Liver (tissue), 9 donors: ENCODE measurements around the gene MT1F. TPM values are rescaled to one million over a fixed set of nuclear protein-coding genes. Genes with fewer than 3 reads are reported as not detected.
"Not testable (repeated sequence)": the region's sequence is repeated elsewhere in the genome, so short reads cannot be mapped to it uniquely, and the experiment has no call there.

ENCODE experiments used
- DNase-seq: peaks from one replicate; pipeline ENCODE4 v3.0.0-alpha.2; 2017; ENCODE audit warnings: low spot score
- H3K27ac ChIP-seq, 2 donors: one replicate each; pipeline ENCODE4 v1.7.0; 2013; ENCODE audit warnings: inconsistent platforms in 2 of 2, low read length in 2 of 2, control low read depth in 1 of 2, low read depth in 1 of 2, mild to moderate bottlenecking in 1 of 2
- H3K27me3 ChIP-seq, 4 donors: one replicate each; pipeline versions ENCODE4 v1.6.1 to v1.7.0; 2013; ENCODE audit warnings: low read length in 3 of 4, inconsistent platforms in 1 of 4, mild to moderate bottlenecking in 1 of 4, moderate library complexity in 1 of 4; ENCODE audit not compliant: control insufficient read depth in 4 of 4, insufficient read depth in 4 of 4
- H3K36me3 ChIP-seq, 4 donors: one replicate each; pipeline versions ENCODE4 v1.6.1 to v1.7.0; 2013; ENCODE audit warnings: low read length in 3 of 4, mild to moderate bottlenecking in 3 of 4, low read depth in 1 of 4, moderate library complexity in 1 of 4; ENCODE audit not compliant: control insufficient read depth in 4 of 4, insufficient read depth in 3 of 4
- H3K4me1 ChIP-seq, 4 donors: one replicate each; pipeline versions ENCODE4 v1.6.1 to v1.7.0; 2013; ENCODE audit warnings: low read length in 3 of 4, mild to moderate bottlenecking in 3 of 4, moderate library complexity in 1 of 4; ENCODE audit not compliant: control insufficient read depth in 4 of 4, insufficient read depth in 4 of 4
- H3K4me3 ChIP-seq, 3 donors: one replicate each; pipeline versions ENCODE4 v1.6.1 to v1.7.0; 2013; ENCODE audit warnings: low read length in 3 of 3, control low read depth in 1 of 3, low read depth in 1 of 3, mild to moderate bottlenecking in 1 of 3
- H3K9ac ChIP-seq, 2 donors: one replicate each; pipeline ENCODE4 v1.7.0; 2013; ENCODE audit warnings: low read length in 2 of 2, mild to moderate bottlenecking in 2 of 2, moderate library complexity in 2 of 2, control low read depth in 1 of 2, low read depth in 1 of 2
- H3K9me3 ChIP-seq, 4 donors: one replicate each; pipeline versions ENCODE4 v1.6.1 to v1.7.0; 2013; ENCODE audit warnings: low read length in 3 of 4; ENCODE audit not compliant: control insufficient read depth in 4 of 4
- CTCF ChIP-seq: fragments of 150-350 bp; IDR thresholded peaks from 2 replicates; pipeline ENCODE4 v1.5.1; 2017; ENCODE audit warnings: improper control_type of control experiment, low read depth, low read length; ENCODE audit not compliant: missing input control
- FOXA1 ChIP-seq: IDR thresholded peaks from 2 replicates; pipeline ENCODE4 v1.6.1; 2016; ENCODE audit warnings: antibody characterized with exemption
- GABPA ChIP-seq, 2 donors: IDR thresholded peaks in 1 of 2; conservative IDR thresholded peaks in 1 of 2; 2 replicates each; pipeline ENCODE4 v1.6.1; 2016; ENCODE audit warnings: antibody characterized with exemption in 2 of 2, mild to moderate bottlenecking in 1 of 2, moderate library complexity in 1 of 2
- HNF4A ChIP-seq, 2 donors: conservative IDR thresholded peaks; 2 replicates each; pipeline ENCODE4 v1.6.1; 2016; ENCODE audit warnings: antibody characterized with exemption in 2 of 2, mild to moderate bottlenecking in 2 of 2
- JUND ChIP-seq, 2 donors: IDR thresholded peaks; 2 replicates each; pipeline ENCODE4 v1.6.1; 2016; ENCODE audit warnings: antibody characterized with exemption in 2 of 2
- REST ChIP-seq: IDR thresholded peaks from 2 replicates; pipeline ENCODE4 v1.6.1; 2016; ENCODE audit warnings: antibody characterized with exemption, mild to moderate bottlenecking
- RXRA ChIP-seq, 2 donors: IDR thresholded peaks; 2 replicates each; pipeline ENCODE4 v1.6.1; 2017 to 2018; ENCODE audit warnings: antibody characterized with exemption in 2 of 2, mild to moderate bottlenecking in 1 of 2
- SP1 ChIP-seq: IDR thresholded peaks from 2 replicates; pipeline ENCODE4 v1.6.1; 2018; ENCODE audit warnings: antibody characterized with exemption, mild to moderate bottlenecking
- TAF1 ChIP-seq: conservative IDR thresholded peaks from 2 replicates; pipeline ENCODE4 v1.6.1; 2016; ENCODE audit warnings: antibody characterized with exemption, mild to moderate bottlenecking
- YY1 ChIP-seq: IDR thresholded peaks from 2 replicates; pipeline ENCODE4 v1.6.1; 2016; ENCODE audit warnings: antibody characterized with exemption, mild to moderate bottlenecking
- ZBTB33 ChIP-seq: IDR thresholded peaks from 2 replicates; pipeline ENCODE4 v1.6.1; 2016; ENCODE audit warnings: antibody characterized with exemption
- WGBS: extraction: QIAGEN DNeasy Blood & Tissue Kit; methylation state at CpG from one replicate; pipeline ENCODE4 v1.1.7; 2013; 5-methylcytosine and 5-hydroxymethylcytosine counted together
- polyA plus RNA-seq, 2 donors: library from polyadenylated mRNA; stranded (reverse) in 1 of 2; unstranded in 1 of 2; fragments of 200-250 nt in 1 of 2; fragments of >200 nt in 1 of 2; fragmentation: Nextera tagmentation in 1 of 2; extraction: Ambion mirVana in 1 of 2; gene quantifications; one replicate each; pipeline versions ENCODE4 v1.2.1 to v1.2.3, GENCODE V29; 2013 to 2015
- total RNA-seq, 2 donors: library from RNA; depleted of rRNA; stranded (reverse); fragments of >200 nt; gene quantifications; one replicate each; pipeline ENCODE4 v1.2.3, GENCODE V29; 2014
- donor health status: healthy.
- donor health status: healthy.
- donor health status: healthy.
- donor health status: healthy.
- donor health status: healthy.

MT1F gene
- total and polyA plus RNA-seq, 4 donors = 14.2 to 895 (median 134) TPM

GRCh38 chr16:56620339-56620897 lies 37.3 kb upstream of the MT1F start:
- H3K27me3 ChIP-seq = no peaks in the 10 kb centered on the region
- 94% methylated on average over 8 of the region's 8 CpGs for WGBS
- no peak overlapping the region for H3K9ac ChIP-seq
- no peak for DNase-seq
- H3K4me1 ChIP-seq = peaks cover 0 to 36% (median 14%) of the 10 kb centered on the region in 4 donors
- H3K36me3 ChIP-seq = no peaks in the 10 kb centered on the region
- H3K27ac ChIP-seq = no peak overlapping the region
- H3K9me3 ChIP-seq = no peaks in the 10 kb centered on the region
- TF ChIP-seq HNF4A (conservative IDR thresholded peaks at IDR 0.05) (no peak), JUND (IDR thresholded peaks at IDR 0.05) (no peak), CTCF (no peak), RXRA (IDR thresholded peaks at IDR 0.05) (no peak), SP1 (no peak)
- H3K4me3 ChIP-seq = no peak overlapping the region

GRCh38 chr16:56621665-56622445 lies 35.9 kb upstream of the MT1F start:
- peaks cover 0 to 33% (median 12%) of the 10 kb centered on the region in 4 donors for H3K4me1 ChIP-seq
- not testable (repeated sequence) for H3K9me3 ChIP-seq, H3K27me3 ChIP-seq, H3K36me3 ChIP-seq, H3K9ac ChIP-seq, H3K4me3 ChIP-seq, DNase-seq
- WGBS = 75% methylated on average over 4 of the region's 4 CpGs
- TF ChIP-seq HNF4A (conservative IDR thresholded peaks at IDR 0.05) (peak; percentile 39 to 50), SP1 (peak; percentile 43), RXRA (IDR thresholded peaks at IDR 0.05) (peak; percentile 26 to 58)
- peak overlapping the region; percentile 19 to 54 for H3K27ac ChIP-seq

- not testable (repeated sequence) for H3K27ac ChIP-seq, DNase-seq, H3K27me3 ChIP-seq, H3K9ac ChIP-seq, H3K36me3 ChIP-seq, H3K9me3 ChIP-seq, H3K4me3 ChIP-seq
- WGBS = 95% methylated on average over 5 of the region's 5 CpGs
- peaks cover 0 to 22% (median 6%) of the 10 kb centered on the region in 4 donors for H3K4me1 ChIP-seq
These were observed 34.6 kb upstream of the MT1F start for GRCh38 chr16:56623184-56623583.

GRCh38 chr16:56623637-56624036 lies 34.1 kb upstream of the MT1F start:
- no peak overlapping the region for H3K9ac ChIP-seq
- H3K27me3 ChIP-seq = no peaks in the 10 kb centered on the region
- H3K9me3 ChIP-seq = no peaks in the 10 kb centered on the region
- H3K4me3 ChIP-seq = no peak overlapping the region
- H3K36me3 ChIP-seq = peaks cover 0 to 3% (median 0%) of the 10 kb centered on the region in 4 donors
- peaks cover 0 to 17% (median 3%) of the 10 kb centered on the region in 4 donors for H3K4me1 ChIP-seq
- DNase-seq = no peak
- H3K27ac ChIP-seq = no peak overlapping the region
- 98% methylated on average over 2 of the region's 2 CpGs for WGBS
- TF ChIP-seq FOXA1 (no peak), ZBTB33 (no peak), CTCF (no peak), GABPA (IDR thresholded peaks at IDR 0.05 in 1 of 2, conservative IDR thresholded peaks at IDR 0.05 in 1 of 2) (no peak), REST (no peak), YY1 (no peak), TAF1 (no peak)
